Thoracic aorta (tissue), 2 donors: Measurements from ENCODE around the gene GUCY1A2. TPM values are rescaled to one million over a fixed set of nuclear protein-coding genes. Genes with fewer than 3 reads are reported as not detected.

Experiments used
- ATAC-seq: fragments of 150-250 bp; one replicate; pipeline ENCODE4 v1.8.0; 2017; ENCODE audit warnings: low read depth; ENCODE audit not compliant: insufficient number of reproducible peaks, low FRiP score
- DNase-seq: peaks from one replicate; pipeline ENCODE4 v3.0.0-alpha.2; 2020; ENCODE audit warnings: low spot score
- H3K27ac ChIP-seq, 2 donors: fragments of 200-600 bp; sonication (generic); 1 replicate in 1 of 2; 2 replicates in 1 of 2; pipeline ENCODE4 v1.5.1; 2016; ENCODE audit warnings: mild to moderate bottlenecking in 2 of 2, moderate library complexity in 2 of 2
- H3K27me3 ChIP-seq: fragments of 200-600 bp; sonication (generic); replicated peaks from 2 replicates; pipeline ENCODE4 v1.6.0; 2016; ENCODE audit warnings: mild to moderate bottlenecking; ENCODE audit not compliant: insufficient read depth
- H3K36me3 ChIP-seq: fragments of 200-600 bp; sonication (generic); one replicate; pipeline ENCODE4 v1.5.1; 2016
- H3K4me1 ChIP-seq, 2 donors: fragments of 200-600 bp; sonication (generic); 1 replicate in 1 of 2; 2 replicates in 1 of 2; pipeline versions ENCODE4 v1.5.1 to v1.6.0; 2016; ENCODE audit warnings: low read depth in 2 of 2, mild to moderate bottlenecking in 1 of 2; ENCODE audit not compliant: control insufficient read depth in 1 of 2
- H3K4me3 ChIP-seq: fragments of 200-600 bp; sonication (generic); 2 replicates; pipeline ENCODE4 v1.5.1; 2016; ENCODE audit warnings: mild to moderate bottlenecking
- H3K9me3 ChIP-seq: fragments of 200-600 bp; sonication (generic); 2 replicates; pipeline ENCODE4 v1.5.1; 2016
- CTCF ChIP-seq: fragments of 200-600 bp; sonication (generic); IDR thresholded peaks from one replicate; pipeline ENCODE4 v1.5.1; 2019; ENCODE audit warnings: antibody characterized with exemption
- total RNA-seq, 2 donors: library from RNA; depleted of rRNA; stranded (reverse); fragments of >200 nt; gene quantifications; one replicate each; pipeline versions ENCODE4 v1.1.0 to v1.2.3, GENCODE V29; 2016

The GUCY1A2 gene
- total RNA-seq, 2 donors from 2014 or later, result 5.3 to 9.4 TPM

GRCh38 chr11:106821291-106821690 is 197.0 kb downstream of the GUCY1A2 start:
- Histone ChIP-seq H3K4me1 (no peaks in the 10 kb centered on the region), H3K36me3 (no peaks in the 10 kb centered on the region), H3K27me3 (no peaks in the 10 kb centered on the region), H3K9me3 (no peaks in the 10 kb centered on the region), H3K4me3 (no peak overlapping the region), H3K27ac (no peak overlapping the region)
- no peak for DNase-seq
- ATAC-seq, result no peak
- no peak for TF ChIP-seq CTCF

- no peak for TF ChIP-seq CTCF
- no peak for ATAC-seq
- Histone ChIP-seq H3K9me3 (no peaks in the 10 kb centered on the region), H3K27ac (no peak overlapping the region), H3K4me1 (no peaks in the 10 kb centered on the region), H3K4me3 (no peak overlapping the region), H3K27me3 (no peaks in the 10 kb centered on the region), H3K36me3 (no peaks in the 10 kb centered on the region)
- DNase-seq, result no peak
Observed at GRCh38 chr11:106818443-106818842, 199.8 kb downstream of the GUCY1A2 start.

GRCh38 chr11:106815209-106815608 is 203.1 kb downstream of the GUCY1A2 start:
- Histone ChIP-seq H3K4me1 (no peaks in the 10 kb centered on the region), H3K27me3 (no peaks in the 10 kb centered on the region), H3K27ac (no peak overlapping the region), H3K4me3 (no peak overlapping the region), H3K36me3 (no peaks in the 10 kb centered on the region), H3K9me3 (no peaks in the 10 kb centered on the region)
- no peak for TF ChIP-seq CTCF
- ATAC-seq (no peak), DNase-seq (no peak)

GRCh38 chr11:106813806-106814205 is 204.5 kb downstream of the GUCY1A2 start:
- no peak for DNase-seq
- H3K27me3 ChIP-seq, result no peaks in the 10 kb centered on the region
- no peak overlapping the region for H3K27ac ChIP-seq
- no peaks in the 10 kb centered on the region for H3K4me1 ChIP-seq
- H3K9me3 ChIP-seq, result no peaks in the 10 kb centered on the region
- H3K36me3 ChIP-seq, result no peaks in the 10 kb centered on the region
- no peak for TF ChIP-seq CTCF
- no peak overlapping the region for H3K4me3 ChIP-seq
- no peak for ATAC-seq

GRCh38 chr11:106794058-106794457 is 224.2 kb downstream of the GUCY1A2 start:
- H3K9me3 ChIP-seq, result no peaks in the 10 kb centered on the region
- no peaks in the 10 kb centered on the region for H3K36me3 ChIP-seq
- H3K27ac ChIP-seq, result no peak overlapping the region
- H3K4me3 ChIP-seq, result no peak overlapping the region
- no peak for TF ChIP-seq CTCF
- no peak for ATAC-seq
- H3K27me3 ChIP-seq, result no peaks in the 10 kb centered on the region
- no peak for DNase-seq
- no peaks in the 10 kb centered on the region for H3K4me1 ChIP-seq
